Skeletal muscle satellite cell (primary cell): Measurements from ENCODE around the gene ZNF142. TPM values are rescaled to one million over a fixed set of nuclear protein-coding genes. Genes with fewer than 3 reads are reported as not detected.

Source experiments
- H3K27me3 ChIP-seq: 2 replicates; pipeline ENCODE4 v1.7.0; 2013; ENCODE audit warnings: low read length; ENCODE audit not compliant: control insufficient read depth, insufficient read depth
- H3K36me3 ChIP-seq: 2 replicates; pipeline ENCODE4 v1.7.0; 2013; ENCODE audit warnings: mild to moderate bottlenecking, control low read depth, low read length; ENCODE audit not compliant: insufficient read depth
- H3K4me1 ChIP-seq: 2 replicates; pipeline ENCODE4 v1.7.0; 2013; ENCODE audit warnings: low read length; ENCODE audit not compliant: control insufficient read depth, insufficient read depth
- H3K4me2 ChIP-seq: 2 replicates; pipeline ENCODE4 v1.7.0; 2013; ENCODE audit warnings: mild to moderate bottlenecking, low read length
- H3K4me3 ChIP-seq: 2 replicates; pipeline ENCODE4 v1.7.0; 2013; ENCODE audit warnings: low read length
- H3K9ac ChIP-seq: 2 replicates; pipeline ENCODE4 v1.7.0; 2013; ENCODE audit warnings: mild to moderate bottlenecking, low read depth, low read length, moderate library complexity
- H3K9me3 ChIP-seq: replicated peaks from 2 replicates; pipeline ENCODE4 v1.7.0; 2013; ENCODE audit warnings: mild to moderate bottlenecking, control low read depth, low read length
- small RNA-seq: library from RNA; depleted of rRNA; stranded (forward); fragments of <200 nt; gene quantifications from one replicate; pipeline ENCODE3, GENCODE V24; 2012

ZNF142 gene

DNA sequence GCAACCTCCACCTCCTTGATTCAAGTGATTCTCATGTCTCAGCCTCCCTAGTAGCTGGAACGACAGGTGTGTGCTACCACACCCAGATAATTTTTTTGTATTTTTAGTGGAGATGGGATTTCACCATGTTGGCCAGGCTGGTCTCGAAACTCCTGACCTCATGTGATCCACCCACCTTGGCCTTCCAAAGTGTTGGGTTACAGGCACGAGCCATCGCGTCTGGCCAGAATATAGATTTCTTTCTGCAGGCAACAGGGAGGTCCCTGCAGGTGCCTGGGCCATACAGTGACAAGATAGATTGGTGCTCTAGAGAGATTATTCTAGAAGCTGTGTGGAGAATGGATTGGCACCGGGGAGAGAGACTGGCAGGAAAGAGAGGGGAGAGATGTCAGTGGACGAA lies 38.4 kb downstream of the ZNF142 start:
- Histone ChIP-seq H3K9ac (no peak overlapping the region), H3K27me3 (no peaks in the 10 kb centered on the region), H3K9me3 (no peaks in the 10 kb centered on the region), H3K4me3 (no peak overlapping the region), H3K4me1 (no peaks in the 10 kb centered on the region), H3K4me2 (no peak overlapping the region), H3K36me3 (no peaks in the 10 kb centered on the region)

DNA sequence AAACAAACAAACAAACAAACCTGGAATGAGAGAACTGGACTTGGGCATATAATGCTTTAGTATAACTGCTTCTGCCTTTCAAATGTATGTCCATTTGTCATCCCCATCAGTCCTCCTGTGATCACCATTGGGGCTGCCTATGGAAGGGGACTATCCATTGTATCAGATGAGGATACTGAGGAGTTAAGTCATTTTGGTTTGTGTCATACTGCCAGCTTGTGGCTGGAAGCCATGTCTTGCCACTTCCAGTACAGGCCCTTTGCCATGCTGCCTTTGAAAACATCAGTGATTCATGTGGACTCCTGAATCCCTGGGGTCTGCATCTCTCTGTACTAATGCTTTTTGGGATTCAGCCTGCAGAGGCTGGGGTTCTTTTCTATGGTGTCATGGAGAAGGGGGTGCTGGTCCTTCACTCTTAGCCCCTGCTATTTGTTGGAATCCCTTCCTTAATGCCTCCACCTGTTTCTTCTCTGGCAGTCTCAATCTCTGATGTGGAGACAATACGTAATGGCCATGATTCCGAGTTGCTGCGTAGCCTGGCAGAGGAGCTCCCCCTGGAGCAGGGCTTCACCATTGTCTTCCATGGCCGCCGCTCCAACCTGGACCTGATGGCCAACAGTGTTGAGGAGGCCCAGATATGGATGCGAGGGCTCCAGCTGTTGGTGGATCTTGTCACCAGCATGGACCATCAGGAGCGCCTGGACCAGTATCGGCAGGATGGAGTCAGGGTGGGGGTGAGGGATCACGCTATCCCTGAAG lies 41.1 kb downstream of the ZNF142 start:
- Histone ChIP-seq H3K9me3 (no peaks in the 10 kb centered on the region), H3K27me3 (no peaks in the 10 kb centered on the region), H3K36me3 (no peaks in the 10 kb centered on the region), H3K9ac (no peak overlapping the region), H3K4me3 (no peak overlapping the region), H3K4me2 (no peak overlapping the region), H3K4me1 (no peaks in the 10 kb centered on the region)

DNA sequence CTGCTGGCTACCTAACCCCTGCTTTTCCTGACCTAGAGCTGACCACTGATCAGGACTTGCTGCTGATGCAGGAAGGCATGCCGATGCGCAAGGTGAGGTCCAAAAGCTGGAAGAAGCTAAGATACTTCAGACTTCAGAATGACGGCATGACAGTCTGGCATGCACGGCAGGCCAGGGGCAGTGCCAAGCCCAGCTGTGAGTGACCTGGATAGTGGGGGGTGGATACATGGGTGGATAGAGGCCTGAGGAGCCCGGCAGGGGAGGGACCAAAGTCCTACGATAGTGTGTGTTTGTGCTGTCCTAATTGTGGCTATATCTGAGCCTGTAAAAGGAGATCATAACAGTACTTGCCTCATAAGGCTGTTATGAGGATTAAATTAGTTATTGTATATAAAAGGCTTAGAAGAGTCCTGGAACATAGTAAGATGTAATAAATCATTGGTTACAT lies 43.5 kb downstream of the ZNF142 start:
- H3K9ac ChIP-seq, result no peak overlapping the region
- peaks cover 2% of the 10 kb centered on the region for H3K27me3 ChIP-seq
- no peaks in the 10 kb centered on the region for H3K36me3 ChIP-seq
- H3K4me3 ChIP-seq, result no peak overlapping the region
- no peaks in the 10 kb centered on the region for H3K4me1 ChIP-seq
- no peak overlapping the region for H3K4me2 ChIP-seq
- no peaks in the 10 kb centered on the region for H3K9me3 ChIP-seq

DNA sequence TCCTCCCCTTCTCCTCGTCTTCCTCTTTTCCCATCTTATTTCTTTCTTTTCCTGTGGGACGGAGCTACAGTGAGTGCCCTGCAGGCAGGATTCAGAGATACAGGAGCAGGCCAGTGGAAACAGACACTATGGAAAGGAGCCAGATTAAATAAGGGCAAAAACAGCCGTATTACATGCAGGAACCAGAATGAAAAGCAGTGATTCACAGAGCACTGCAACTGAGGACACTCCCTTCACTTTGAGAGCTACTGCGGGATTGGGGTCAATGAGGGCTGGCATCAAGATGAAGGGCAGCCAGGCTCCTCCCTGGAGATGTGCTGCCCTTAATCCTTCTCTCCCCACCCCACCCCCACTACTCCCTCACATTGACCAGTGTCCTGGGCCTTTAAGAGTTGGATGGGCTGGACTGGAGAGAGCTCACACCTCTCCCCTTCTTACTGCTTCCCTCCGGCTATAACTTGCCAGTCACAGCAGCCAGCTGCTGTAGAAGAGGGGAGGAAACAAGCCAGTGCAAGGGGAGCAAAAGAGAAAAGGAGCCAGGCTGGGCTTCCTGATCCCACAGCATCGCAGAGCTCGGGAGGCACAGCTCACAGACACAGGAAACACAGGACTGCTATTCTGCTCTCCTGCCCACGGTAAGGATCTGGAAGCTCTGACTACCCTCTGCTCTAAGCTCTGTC lies 51.8 kb downstream of the ZNF142 start, which contains the start of gene PLCD4:
Gene PLCD4, plus strand, starts transcription at position 464 of the 680 bp plus-strand sequence. CDS start 7,841 bp downstream, outside the sequence.
- H3K4me1 ChIP-seq, result peaks cover 24% of the 10 kb centered on the region
- H3K9ac ChIP-seq, result peak within 1 kb of the TSS; percentile 59
- no peaks in the 10 kb centered on the region for H3K9me3 ChIP-seq
- no peaks in the 10 kb centered on the region for H3K36me3 ChIP-seq
- peaks cover 2% of the 10 kb centered on the region for H3K27me3 ChIP-seq
- H3K4me2 ChIP-seq, result peak within 1 kb of the TSS; percentile 76
- peak within 1 kb of the TSS; percentile 55 for H3K4me3 ChIP-seq

DNA sequence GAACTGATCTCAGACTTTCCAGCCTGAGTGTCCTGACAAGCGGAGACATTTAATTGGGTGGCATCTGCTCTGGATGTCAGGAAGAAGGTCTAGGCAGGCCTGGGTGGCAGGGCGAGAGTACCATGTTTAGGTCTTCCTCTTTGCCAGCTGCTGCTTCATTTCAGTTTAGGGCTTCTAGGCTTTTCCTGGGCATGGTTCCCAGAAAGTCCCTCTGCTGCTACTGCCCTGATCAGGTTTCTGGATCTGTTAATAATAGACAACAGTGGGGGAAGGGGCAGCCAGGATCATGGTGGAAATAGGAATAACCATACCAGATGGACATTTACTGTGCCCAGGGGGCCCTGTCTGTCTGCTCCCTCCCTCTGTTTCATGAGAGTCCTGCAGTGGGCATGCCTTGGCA lies 54.0 kb downstream of the ZNF142 start:
- H3K9ac ChIP-seq, result no peak overlapping the region
- H3K36me3 ChIP-seq, result no peaks in the 10 kb centered on the region
- H3K9me3 ChIP-seq, result no peaks in the 10 kb centered on the region
- H3K4me3 ChIP-seq, result no peak overlapping the region
- no peaks in the 10 kb centered on the region for H3K27me3 ChIP-seq
- peak overlapping the region; percentile 57 for H3K4me2 ChIP-seq
- H3K4me1 ChIP-seq, result peaks cover 24% of the 10 kb centered on the region

Small RNAs within 50 kb of the gene (small RNA-seq; reads per million reads assigned to genes)
- gene RNU6-136P, result not detected
